ENCODE results near the gene THAP4.
"Not testable (repeated sequence)": the region's sequence is repeated elsewhere in the genome, so short reads cannot be mapped to it uniquely, and the experiment has no call there.

THAP4 gene

DNA sequence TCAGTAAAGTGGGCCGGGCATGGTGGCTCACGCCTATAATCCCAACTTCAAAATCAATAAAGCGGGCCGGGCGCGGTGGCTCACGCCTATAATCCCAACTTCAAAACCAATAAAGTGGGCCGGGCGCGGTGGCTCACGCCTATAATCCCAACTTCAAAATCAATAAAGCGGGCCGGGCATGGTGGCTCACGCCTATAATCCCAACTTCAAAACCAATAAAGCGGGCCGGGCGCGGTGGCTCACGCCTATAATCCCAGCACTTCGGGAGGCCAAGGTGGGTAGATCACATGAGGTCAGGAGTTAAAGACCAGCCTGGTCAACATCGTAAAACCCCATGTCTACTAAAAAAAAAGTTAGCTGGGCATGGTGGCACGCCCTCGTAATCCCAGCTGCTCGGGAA, 25.8 kb upstream of the THAP4 start:
- DNase-seq: not testable (repeated sequence)

DNA sequence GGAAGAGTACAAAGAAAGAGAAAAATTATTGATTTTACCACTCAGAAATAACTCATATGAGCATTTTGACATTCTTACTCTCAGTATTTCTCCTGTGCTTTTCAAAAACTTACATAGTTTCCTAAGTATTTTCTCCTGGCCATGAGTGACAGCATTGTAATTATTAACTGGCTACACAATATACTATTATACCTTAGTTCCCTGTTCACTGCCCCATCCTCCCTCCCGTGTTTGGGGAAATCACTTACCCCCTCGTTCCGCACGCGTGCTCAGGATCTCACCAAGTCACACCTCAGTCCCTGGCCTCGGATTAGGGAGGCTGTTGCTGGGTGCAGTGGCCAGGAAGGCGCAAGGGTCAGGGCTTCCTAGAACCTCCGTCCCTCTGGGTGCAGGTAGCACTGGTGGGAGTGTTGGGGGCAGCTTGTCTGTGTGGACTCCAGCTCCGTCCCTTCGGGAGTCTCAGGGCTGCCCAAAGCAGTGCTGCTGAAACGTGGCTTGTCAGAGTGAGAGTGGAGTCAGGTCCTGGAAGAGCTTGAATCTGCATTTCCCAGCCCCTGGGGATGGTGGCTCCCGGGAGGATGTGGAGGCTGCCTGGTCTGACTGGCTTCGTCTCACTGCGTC, 23.7 kb upstream of the THAP4 start:
- no peak for DNase-seq

DNA sequence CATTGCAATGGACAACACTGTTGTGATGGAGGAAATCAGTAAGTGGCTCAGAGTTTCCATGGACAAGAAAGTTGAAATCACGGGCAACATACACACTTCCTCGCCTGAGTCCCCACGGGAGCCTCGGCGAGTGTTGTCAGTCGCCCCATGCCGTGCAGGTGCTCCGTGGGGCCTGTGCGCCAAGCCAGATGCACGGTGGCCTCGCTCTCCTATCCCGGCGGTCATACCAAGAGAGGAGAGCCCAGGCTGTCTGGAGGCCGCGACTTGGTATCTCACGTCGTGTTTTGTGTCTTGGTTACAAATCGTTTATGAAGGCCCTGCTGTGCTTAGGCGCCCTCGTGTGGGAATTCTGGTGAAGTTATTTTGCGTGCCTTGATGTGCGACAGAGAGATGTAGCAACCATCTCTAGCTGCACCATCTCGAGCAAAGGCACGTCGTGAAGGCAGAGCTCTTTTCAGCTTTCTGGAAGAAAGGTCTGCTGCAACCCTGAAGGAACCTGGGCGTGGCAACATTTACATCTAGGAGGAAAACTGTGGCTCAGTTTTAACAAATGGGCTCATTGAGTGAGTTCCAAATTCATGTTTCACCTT, 22.3 kb upstream of the THAP4 start:
- DNase-seq: peak; percentile 44

DNA sequence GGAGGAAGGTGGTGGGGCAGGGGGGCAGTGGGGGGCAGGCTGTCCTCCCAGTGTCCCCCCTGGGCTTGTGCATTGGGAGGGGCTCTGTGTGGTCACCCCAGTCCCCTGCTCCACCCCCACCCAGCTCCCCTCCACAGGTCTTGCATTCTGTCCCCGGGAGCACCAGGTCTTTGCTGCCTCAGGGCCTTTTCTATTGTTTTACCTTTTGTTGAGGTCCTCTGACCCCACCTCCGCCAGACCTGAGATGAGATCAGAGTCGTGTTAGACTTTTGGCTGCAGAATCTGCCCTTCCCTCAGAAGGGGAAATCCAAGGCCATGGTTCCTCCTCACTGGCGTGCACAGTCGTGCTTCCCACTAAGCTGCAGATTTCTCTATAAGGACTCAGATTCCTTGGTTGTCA, 21.3 kb upstream of the THAP4 start:
- DNase-seq: no peak

DNA sequence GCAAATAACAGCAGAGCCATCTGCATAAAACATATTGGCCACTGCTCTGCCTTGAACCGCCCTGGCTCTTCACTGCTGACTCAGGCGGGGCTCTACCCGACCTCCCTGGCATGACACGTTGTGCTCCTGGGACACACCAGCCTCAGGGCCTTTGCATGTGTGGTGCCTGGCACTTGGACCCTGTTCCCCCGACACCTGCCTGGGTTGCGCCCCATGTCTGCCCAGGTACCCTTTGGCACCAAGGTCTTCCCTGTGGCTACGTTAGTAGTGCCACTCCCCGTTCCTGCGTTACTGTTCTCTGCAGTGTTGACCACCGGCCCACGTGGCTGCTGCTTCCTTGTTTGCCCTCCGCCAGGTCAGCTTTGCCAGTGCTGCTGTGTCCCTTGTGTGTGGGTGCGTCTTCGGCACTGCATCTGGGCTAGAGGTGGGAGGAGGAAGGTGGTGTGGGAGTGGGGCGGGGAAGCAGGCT, 20.9 kb upstream of the THAP4 start:
- no peak for DNase-seq

DNA sequence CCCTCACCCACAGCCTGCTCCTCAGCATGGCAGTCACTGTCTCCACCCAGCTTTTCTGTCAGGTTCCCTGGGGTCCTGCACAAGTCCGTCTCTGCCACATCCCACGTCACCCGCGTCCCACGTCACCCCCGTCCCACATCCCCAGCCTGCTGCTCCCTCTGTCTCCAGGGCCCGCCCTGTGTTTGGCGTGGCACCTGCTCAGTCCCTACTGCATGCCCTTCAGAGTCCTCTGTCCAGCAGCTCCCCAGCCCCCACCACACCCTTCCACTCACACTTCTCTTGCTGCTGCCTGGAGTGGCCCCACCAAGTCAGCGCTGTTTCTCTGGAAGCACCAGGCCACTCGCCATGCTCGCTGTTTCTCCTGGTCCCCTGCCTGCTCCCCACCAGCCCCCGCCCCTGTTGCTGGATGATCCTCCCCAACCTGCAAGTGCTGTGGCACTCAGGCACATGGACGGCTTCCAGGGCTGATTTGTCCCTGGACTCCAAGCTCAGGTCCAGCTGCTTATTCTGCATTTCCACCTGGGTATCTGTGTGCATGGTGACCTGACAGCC, 19.3 kb upstream of the THAP4 start:
- DNase-seq: no peak

DNA sequence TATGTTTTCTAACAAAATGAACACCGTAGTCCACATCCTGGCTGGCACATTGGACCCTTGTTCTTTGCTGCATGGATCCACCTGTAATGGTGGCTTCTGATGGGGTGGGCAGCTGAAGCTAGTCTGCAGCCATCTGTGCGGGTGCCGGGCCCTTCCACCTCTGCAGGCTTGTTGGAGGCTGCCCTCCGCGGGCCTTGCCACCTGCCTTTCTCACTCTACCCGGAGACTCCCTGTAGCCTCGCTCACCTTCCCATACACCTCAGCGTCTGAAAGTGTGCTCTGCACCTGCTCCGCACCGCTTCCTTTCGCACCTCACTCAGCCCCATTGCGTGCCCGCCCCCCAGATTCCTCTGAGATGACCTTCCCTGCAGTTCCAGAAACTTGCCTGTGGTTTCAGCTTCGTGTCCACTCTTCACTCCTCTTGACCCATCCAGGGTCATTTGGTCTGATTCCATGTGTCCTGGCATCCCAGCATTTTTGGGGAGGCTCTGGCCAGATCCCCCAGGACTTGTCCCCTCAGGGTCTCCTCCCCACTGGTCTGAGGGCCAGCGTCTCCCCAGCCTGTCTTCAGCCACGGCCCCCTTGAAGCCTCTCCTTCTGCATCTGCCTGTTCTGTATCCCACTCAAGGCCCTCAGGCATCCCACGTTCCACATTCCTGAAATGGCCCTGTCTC, 18.7 kb upstream of the THAP4 start:
- no peak for DNase-seq

DNA sequence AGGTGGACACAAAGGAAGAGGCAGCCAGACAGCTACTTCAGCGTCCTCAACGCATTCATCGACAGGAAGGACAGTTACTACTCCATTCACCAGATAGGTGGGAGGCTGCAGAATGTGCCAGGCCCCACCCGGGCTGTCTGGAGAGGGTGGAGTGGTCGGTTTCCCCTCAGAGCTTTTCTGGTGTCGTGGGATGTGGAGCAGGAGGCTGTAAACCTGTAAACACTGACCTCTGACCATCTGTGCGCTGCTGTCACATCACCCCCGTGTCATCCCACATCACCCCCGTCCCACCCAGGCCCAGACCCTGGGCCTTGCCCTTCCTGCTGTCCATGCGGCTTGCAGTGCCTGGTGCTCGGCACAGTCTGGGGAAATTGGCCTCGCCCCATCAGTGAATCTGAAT, 17.6 kb upstream of the THAP4 start:
- no peak for DNase-seq

DNA sequence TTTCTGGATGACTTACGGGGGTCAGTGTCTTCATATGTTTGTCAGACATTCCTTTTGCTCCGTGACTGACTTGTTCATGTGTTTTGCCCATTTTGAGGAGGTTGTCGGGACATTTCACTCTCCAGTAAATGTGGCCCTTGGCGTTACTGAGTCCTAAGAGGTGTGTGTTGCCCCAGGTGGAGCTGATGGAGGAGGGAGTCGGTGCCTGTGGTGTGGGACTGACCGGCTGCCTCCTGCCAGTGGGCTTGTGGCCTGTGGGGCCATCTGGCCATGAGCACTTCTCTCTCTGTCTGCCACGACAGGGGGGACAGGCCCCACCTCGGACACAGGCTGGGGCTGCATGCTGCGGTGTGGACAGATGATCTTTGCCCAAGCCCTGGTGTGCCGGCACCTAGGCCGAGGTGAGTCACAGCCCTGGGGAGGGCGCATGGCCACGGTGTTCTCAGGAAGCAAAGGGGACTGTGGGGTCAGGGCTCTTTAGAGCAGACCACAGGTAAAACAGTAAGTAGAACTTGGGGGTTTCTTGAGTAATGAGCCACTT, 16.3 kb upstream of the THAP4 start:
- DNase-seq: no peak

DNA sequence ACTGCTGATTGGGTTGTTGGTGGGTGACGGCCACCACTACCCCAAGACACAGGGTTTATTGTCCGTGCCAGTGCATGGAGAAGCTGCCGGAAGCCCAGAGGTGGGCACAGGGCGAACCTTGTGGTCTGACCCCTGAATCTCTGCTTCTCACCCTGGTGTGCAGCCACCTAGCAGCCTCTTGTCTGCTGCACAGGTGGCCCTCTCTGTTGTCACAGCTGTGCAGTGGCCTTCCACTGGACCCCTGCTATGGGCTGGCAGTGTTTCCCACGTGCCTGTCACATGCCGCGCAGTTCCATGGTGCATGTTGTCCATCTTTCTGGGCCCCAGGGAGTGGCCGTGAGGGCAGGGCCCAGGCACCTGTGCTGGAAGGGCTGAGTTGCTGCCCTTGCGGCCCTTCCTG, 15.8 kb upstream of the THAP4 start:
- DNase-seq: no peak

DNA sequence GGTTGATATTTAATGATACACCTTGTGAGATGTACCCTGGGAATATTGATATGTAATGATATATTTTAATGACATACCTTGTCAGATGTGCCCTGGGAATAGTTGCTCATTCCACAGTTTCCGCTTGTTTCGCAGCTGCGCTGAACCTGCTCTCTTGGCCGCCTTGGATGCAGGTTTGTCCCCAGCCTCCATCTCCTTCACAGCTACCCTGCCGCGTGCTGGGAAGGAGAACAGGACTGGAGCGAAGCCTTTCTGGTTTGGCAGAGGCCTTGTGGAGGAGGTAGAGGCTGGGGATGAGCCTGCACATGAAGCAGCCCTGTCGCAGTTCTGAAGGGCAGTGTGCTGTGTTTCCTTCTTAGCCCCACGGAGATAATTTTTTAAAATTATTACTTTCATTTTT, 15.2 kb upstream of the THAP4 start:
- no peak for DNase-seq

DNA sequence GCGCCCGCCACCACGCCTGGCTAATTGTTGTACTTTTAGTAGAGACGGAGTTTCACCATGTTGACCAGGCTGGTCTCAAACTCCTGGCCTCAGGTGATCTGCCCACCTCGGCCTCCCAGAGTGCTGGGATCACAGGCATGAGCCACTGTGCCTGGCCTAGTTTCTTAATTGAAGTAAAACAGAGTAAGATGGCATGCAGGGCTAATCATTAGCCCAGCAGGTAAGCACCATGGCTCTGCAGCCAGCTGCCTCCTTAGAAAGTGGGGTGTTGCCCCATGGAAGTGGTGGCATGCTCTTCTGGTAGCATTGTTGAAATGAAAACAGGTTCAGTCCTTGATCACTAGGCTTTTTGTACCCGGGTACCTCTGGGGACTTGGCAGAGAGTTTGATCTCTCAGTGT, 13.0 kb upstream of the THAP4 start:
- no peak for DNase-seq

DNA sequence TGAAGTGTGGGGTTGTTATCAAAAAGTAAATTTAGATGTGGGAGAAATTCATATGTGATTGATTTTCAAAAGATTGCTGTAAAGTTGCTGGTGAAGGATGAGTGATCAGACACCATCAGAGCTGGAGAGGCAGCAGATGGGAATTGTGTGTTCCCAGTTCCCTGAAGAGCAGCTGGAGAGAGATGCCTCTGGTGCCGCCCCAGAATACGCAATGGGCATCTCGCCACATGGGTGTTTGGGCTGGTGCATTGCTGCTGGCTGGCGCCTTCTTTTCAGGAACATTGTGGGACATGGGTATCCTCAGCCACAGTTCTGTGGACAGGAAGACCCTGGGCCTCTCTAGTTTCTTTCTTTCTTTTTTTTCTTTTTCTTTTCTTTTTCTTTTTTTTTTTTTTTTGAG, 12.4 kb upstream of the THAP4 start:
- DNase-seq: no peak

DNA sequence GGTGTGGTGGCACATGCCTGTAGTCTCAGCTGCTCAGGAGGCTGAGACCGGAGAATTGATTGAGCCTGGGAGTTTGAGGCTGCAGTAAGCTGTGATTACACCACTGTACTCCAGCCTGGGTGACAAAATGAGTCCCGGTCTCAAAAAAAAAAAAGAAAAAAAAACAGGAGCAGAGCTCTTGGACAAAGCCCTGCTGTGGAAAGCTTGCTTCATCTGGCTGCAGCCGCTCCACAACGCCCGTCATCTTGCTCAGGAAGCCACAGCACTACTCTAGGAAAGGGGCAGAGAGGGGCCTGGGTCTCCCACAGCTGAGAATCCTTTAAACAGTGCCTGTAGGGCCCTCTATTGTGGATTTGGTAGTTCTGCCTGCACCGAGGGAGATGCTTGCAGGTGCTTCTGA, 11.5 kb upstream of the THAP4 start:
- no peak for DNase-seq

DNA sequence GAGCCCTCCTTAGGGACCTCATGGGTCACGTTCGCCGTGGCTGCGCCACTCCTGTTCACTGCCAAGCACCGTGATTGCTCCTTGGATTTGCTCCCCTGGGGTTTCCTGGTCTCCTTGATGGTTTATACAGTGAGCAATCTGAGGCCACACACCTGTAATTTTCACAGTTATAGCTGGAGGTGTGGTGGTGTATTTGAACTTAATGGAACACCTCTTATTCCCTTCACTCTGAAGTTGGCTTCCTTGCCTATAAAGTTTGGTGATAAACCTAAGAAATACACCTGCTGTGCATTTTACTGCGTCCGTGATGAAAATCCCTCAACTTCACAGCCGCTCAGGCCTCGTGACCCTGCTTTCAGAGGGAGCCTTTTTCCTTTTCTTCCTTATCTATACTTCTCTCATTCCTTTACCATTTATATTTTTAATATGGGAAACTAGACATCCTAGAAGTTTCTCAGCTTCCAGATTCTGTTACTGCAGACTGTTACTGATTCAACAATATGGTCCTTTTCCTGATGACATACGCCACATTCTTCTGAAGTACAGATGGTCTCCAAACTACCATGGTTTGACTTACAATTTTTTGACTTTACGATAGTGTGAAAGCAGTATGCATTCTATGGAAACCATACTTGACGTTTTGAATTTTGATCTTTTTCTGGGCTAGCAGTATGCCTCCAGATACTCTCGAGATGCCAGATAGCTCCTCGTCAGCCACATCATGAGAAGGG, 9.1 kb upstream of the THAP4 start:
- DNase-seq: no peak

DNA sequence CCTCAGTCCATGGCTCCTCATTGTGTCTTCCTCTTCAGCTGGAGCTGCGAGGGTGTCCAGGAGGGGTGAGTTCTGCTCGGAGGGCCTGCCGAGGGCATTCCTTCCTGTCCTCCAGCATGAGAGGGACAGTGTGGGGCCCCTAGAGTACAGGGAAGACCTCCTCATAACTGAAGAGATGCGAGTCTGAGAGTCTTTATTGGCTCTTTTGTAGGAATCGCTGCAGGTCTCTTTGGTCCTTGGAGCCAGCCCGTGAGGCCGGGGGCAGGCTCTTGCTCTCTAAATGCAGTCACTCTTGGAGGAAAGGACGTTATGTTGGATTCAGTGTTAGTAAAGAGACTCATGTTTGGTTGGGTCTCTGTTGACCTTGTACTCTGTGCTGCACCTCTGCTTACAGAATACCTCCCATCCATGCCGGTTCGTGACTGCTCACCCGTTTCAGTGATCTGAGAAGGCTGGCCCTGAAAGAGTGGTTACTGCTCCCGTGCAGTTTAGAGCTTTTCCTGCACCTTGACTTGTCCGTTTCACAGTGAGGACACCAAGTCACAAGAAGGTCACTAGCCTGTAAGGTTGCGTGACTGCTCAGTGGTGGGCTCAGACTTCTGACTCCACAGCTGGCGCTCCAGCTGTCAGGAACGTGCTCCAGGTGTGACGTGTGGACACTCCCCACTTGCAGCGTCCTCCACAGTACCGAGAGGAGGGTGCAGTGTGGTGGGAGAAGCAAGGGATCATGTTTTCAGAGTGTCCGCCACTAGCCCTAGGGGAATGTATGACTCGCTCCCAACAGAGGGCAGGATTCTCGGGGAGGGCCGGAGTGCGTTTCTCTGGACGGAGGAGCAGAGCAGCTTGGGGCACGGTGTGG, 8.3 kb upstream of the THAP4 start:
- DNase-seq: no peak

DNA sequence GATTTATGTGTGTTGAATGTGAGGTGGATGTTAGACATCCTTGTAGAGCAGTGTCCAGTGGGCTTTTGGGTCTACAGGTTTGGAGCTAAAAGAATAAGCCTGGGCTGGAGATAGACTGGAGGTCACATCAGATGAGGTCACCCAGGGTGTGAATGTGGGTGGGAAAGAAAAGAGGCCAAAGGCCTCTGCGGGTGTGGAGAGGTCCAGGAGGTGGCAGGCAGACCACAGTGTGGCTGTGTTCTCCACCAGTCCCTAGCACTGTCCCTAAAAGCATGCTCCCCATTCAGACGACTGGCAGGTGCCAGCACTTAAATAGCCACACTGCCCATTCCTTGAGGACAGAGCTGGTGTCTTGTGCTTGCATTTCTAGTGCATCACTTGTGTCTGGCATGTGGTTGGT, 4.7 kb upstream of the THAP4 start:
- DNase-seq: no peak

DNA sequence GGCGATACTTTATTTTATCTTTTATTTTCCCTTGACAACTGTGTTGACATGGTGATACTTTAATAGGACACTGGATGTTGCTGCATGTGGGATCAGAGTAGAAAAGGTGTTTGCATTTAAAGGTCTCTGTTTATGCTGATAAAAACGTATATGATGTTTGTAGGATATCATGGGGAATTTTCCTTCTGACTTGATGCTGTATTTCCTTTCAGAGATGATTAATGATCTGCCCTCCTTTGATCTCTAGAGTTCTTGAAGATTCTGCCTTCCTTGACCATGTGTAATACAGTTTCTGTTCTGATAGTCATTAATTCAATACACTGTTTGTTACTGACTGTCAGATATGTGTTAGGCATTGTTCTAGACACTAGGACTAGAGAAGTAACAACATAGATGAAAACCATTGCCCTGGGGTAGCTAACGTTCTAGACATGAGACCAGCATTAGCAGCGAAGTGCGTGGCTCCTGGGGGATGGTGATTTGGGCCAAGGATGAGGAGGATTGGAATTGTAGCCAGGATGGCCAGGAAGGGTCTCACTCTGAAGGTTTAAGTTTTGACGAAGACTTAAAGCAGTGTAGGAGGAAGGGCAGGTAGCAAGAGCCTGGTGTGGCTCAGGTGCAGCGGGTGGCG, 3.3 kb upstream of the THAP4 start:
- DNase-seq: no peak

DNA sequence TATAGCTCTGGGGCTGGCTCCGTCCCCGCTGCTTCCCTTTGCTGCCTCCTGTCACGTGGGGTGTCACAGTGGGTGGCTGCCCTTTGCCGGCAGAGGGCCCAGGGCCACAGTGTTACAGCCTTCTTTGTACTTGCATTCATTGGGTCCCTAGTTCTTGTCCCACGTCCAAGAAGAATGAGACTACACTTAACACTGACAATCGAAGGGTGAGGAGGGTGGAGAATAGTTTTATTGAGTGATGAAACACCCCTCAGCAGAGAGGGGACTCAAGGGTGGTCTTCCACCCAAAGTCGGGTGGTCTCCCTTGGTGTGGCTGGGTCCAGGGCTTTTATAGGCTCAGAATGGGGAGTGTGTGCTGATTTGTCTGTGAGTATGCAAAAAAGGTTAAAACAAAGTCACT, 2.4 kb upstream of the THAP4 start:
- no peak for DNase-seq

DNA sequence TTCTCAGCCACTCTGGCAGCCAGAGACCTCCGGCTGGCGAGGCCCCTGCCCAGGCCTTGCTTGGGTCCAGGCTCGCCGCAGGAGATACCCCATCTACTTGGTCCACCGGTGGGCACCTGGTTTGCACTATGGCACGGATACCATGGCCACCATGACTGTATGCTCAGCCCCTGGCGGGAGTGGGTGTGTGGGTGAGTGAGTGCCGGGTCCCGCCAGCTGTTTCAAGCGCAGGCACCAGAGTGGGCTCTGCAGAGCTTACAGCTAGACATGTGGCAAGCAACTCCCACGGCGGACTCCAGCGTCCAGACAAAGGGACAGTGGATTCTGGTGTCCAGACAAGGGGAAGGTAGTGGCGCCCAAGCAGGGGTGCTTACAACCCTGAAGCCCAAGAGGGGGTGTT, 2.0 kb upstream of the THAP4 start:
- no peak for DNase-seq

DNA sequence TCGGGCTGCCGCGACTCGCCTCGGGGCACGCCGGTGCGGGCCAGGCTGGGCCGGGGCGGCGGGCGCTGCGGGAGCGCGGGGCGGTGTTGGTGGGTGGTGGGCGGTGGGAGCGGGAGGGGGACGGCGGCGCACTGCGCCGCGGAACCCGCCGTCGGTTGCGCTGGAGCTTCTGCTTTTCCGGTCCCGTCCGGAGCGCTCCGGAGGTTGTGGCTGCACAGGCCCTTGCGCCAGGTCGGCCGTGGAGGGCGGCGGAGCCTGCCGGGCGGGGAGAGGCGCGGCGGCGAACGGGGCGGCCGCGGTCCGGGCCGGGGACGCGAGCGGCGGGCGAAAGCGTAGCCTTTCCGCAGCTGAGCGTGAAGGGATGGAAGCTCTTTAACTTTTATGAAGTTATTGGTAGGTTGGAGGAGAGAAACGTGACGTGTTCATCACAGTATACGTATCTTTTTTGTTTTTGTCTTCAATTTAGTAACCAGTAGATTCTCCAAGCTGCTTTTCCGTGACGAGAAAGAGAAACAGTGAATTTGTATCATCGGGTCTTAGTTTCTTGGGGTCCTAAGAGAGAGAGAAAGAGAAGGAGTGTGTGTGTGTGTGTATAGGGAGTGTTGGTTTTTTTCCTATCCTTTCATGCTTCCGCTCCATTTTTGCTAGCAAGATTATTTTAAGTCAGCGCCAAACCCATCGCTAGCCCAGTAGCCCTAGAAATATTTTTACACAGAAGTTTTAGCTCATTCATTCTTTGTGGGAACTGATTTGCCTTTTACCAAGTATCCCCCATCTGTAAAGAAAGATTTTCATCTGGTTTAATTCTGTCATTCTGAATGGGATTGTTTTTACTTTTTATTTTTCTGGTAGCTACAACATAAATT, 1.1 kb upstream of the THAP4 start:
- no peak for DNase-seq

Measured in CD4-positive, alpha-beta T cell treated with Interleukin-21 for 1 hour (primary cell).